Ectodermal cell (in vitro differentiated cells): ENCODE measurements around the gene ALDH2.

Experiments
- H3K27ac ChIP-seq: 2 replicates; pipeline ENCODE4 v1.7.0; 2013; ENCODE audit warnings: mild to moderate bottlenecking, low read depth, low read length; ENCODE audit not compliant: insufficient read depth, poor library complexity, severe bottlenecking
- H3K27me3 ChIP-seq: 2 replicates; pipeline ENCODE4 v1.7.0; 2013; ENCODE audit warnings: mild to moderate bottlenecking, low read length; ENCODE audit not compliant: insufficient read depth, control insufficient read depth, poor library complexity, severe bottlenecking
- H3K36me3 ChIP-seq: one replicate; pipeline ENCODE4 v1.7.0; 2013; ENCODE audit warnings: low read length; ENCODE audit not compliant: control insufficient read depth, insufficient read depth
- H3K4me1 ChIP-seq: one replicate; pipeline ENCODE4 v1.7.0; 2013; ENCODE audit warnings: low read length; ENCODE audit not compliant: control insufficient read depth, insufficient read depth
- H3K4me3 ChIP-seq: 2 replicates; pipeline ENCODE4 v1.7.0; 2013; ENCODE audit warnings: low read depth, low read length, control low read depth; ENCODE audit not compliant: insufficient read depth
- H3K9me3 ChIP-seq: 2 replicates; pipeline ENCODE4 v1.7.0; 2013; ENCODE audit warnings: mild to moderate bottlenecking, low read length, moderate library complexity; ENCODE audit not compliant: control insufficient read depth
- WGBS, 2 experiments: methylation state at CpG; one replicate each; pipeline ENCODE4 v1.1.7; 2013; ENCODE audit warnings: missing lambda C conversion rate in 2 of 2; 5-methylcytosine and 5-hydroxymethylcytosine counted together

Gene ALDH2

DNA sequence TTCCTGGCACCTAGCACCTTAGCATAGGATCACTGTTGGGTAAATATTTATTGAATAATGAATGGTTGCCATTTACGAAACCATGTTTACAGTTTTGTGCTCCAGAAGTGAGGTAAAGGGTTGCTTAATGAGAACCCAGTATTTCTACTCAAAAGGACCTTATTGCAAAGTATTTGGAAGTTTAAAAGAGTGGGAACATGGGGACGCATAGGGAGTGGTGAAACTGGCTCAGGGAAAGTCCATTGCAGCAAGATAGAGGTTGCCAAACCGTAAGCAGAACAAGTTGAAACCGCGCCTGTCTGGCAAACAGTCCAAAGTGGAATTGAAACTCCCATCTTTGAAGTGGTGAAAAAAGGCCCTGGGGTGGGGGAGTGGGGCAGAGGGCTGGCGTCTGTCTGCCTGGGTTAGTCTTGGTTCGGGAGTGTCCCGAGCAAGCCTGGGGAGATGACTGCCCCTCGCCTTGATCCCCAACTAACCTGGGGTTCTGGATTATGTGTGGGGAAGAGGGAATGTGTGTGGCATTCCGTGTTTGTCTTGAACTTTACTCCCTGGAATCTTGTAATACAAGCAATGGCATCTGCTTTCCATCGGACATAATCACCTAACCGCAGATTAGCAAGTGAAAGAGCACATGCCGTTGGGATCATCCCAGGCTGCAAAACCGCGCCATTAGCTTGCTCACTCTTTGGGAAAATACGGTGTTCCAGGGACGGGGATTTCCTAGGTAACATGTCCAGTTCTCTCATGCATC lies 7.2 kb downstream of the ALDH2 start:
- Histone ChIP-seq H3K36me3 (no peaks in the 10 kb centered on the region), H3K27ac (no peak overlapping the region), H3K9me3 (no peaks in the 10 kb centered on the region), H3K4me3 (no peak overlapping the region), H3K27me3 (no peaks in the 10 kb centered on the region), H3K4me1 (no peaks in the 10 kb centered on the region)
- WGBS, 2 experiments = 87 to 89% methylated on average over 17 of the region's 17 CpGs

- Histone ChIP-seq H3K4me1 (no peaks in the 10 kb centered on the region), H3K4me3 (no peak overlapping the region), H3K27ac (no peak overlapping the region), H3K36me3 (no peaks in the 10 kb centered on the region), H3K27me3 (no peaks in the 10 kb centered on the region), H3K9me3 (no peaks in the 10 kb centered on the region)
- 92 to 93% methylated on average over 15 of the region's 15 CpGs for WGBS, 2 experiments
Measured at GRCh38 chr12:111775205-111776193, 8.8 kb downstream of the ALDH2 start.

GRCh38 chr12:111776836-111777344 lies 10.2 kb downstream of the ALDH2 start:
- Histone ChIP-seq H3K9me3 (no peaks in the 10 kb centered on the region), H3K27me3 (no peaks in the 10 kb centered on the region), H3K4me3 (no peak overlapping the region), H3K4me1 (no peaks in the 10 kb centered on the region), H3K27ac (no peak overlapping the region), H3K36me3 (no peaks in the 10 kb centered on the region)
- WGBS, 2 experiments = 94 to 96% methylated on average over 3 of the region's 3 CpGs

DNA sequence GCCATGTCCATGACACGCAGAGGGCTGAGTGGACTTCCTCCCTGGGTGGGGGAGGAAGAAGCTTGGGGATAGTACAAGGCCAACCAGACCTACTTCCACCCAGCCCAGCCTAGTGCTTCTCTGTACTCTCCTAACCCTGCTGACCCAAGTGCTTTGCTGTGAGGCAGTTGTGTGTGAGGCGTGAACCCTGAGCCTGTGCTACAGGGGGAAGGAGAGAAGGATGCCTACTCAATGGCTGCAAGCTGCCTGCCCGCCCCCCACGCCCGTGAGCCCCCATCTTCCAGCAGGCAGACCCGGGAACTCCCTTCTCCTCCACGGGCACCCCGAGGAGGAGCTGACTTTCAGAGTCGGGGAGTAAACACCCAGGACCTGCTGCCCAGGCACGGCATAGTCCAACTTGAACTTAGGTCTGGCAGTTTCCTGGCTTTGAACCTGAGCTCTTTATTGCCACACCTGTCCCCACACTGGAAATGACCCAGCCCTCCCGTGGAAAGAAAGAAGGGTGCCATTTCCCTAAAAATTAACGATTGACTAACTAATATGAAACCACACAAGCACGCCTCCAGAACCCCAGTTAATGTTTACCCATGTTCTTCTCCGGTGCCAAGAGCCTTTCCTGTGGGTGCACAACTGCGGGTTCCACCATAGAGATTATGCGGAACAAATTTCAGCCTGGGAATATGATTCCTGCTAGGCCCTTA lies 10.8 kb downstream of the ALDH2 start:
- no peaks in the 10 kb centered on the region for H3K9me3 ChIP-seq
- no peaks in the 10 kb centered on the region for H3K27me3 ChIP-seq
- H3K4me1 ChIP-seq = no peaks in the 10 kb centered on the region
- no peak overlapping the region for H3K4me3 ChIP-seq
- no peak overlapping the region for H3K27ac ChIP-seq
- H3K36me3 ChIP-seq = no peaks in the 10 kb centered on the region
- WGBS, 2 experiments = 92 to 94% methylated on average over 16 of the region's 16 CpGs

DNA sequence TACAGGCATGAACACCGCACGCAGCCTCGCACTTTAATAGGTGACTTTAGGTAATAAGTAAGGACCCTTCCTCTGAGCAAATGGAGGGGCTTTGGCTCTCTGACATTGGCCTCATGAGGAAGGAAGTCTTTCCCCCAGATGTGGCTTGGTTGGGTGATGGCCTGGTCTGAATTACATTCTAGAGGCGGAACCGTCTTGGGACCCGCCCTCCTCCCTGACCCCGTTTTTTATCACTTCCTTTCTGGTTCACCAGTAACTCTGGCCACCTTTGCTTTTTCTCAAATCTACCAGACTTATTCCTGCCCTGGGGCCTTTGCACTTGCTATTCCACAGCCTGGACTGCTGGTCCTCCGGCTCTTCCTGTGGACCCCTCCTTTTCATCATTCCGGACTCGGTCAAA lies 13.4 kb downstream of the ALDH2 start:
- H3K27ac ChIP-seq = no peak overlapping the region
- H3K27me3 ChIP-seq = no peaks in the 10 kb centered on the region
- 93% methylated on average over 10 of the region's 10 CpGs for WGBS, 2 experiments
- H3K4me1 ChIP-seq = no peaks in the 10 kb centered on the region
- H3K4me3 ChIP-seq = no peak overlapping the region
- no peaks in the 10 kb centered on the region for H3K9me3 ChIP-seq
- H3K36me3 ChIP-seq = peaks cover 4% of the 10 kb centered on the region

- no peaks in the 10 kb centered on the region for H3K27me3 ChIP-seq
- no peak overlapping the region for H3K27ac ChIP-seq
- WGBS, 2 experiments = 89 to 94% methylated on average over 5 of the region's 5 CpGs
- no peaks in the 10 kb centered on the region for H3K9me3 ChIP-seq
- no peak overlapping the region for H3K4me3 ChIP-seq
- H3K36me3 ChIP-seq = peaks cover 4% of the 10 kb centered on the region
- H3K4me1 ChIP-seq = no peaks in the 10 kb centered on the region
Measured at GRCh38 chr12:111780615-111781014, 13.9 kb downstream of the ALDH2 start.

DNA sequence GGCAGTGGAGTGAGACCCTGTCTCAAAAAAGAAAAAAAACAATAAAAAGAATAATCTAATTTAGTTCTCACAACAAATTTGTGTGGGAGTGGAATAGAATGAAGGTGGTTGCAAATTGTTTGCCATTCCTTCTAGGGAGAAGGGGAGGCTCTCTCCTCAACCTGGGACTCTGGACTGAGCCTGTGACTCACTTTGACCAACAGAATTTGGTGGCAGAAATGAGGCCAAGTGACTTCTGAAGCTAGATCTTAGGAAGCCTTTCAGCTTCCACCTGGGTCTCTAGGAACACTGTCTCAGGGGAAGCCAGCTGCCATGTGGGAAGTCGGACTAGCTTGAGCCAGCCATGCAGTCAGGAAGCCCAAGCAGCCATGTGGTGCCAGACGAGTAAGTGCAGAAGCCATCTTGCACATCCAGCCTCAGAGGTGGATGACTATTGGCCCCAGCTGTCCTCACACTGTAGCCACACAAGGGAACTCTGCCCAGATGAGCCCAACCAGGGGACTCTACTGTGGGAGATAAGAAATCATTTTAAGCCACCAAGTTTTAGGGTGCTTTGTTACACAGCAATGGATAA lies 14.4 kb downstream of the ALDH2 start:
- no peaks in the 10 kb centered on the region for H3K4me1 ChIP-seq
- H3K27me3 ChIP-seq = no peaks in the 10 kb centered on the region
- peaks cover 4% of the 10 kb centered on the region for H3K36me3 ChIP-seq
- no peaks in the 10 kb centered on the region for H3K9me3 ChIP-seq
- 95 to 96% methylated on average over 2 of the region's 2 CpGs for WGBS, 2 experiments
- H3K4me3 ChIP-seq = no peak overlapping the region
- no peak overlapping the region for H3K27ac ChIP-seq

- H3K27ac ChIP-seq = no peak overlapping the region
- H3K36me3 ChIP-seq = peaks cover 9% of the 10 kb centered on the region
- H3K27me3 ChIP-seq = no peaks in the 10 kb centered on the region
- no peak overlapping the region for H3K4me3 ChIP-seq
- H3K9me3 ChIP-seq = no peaks in the 10 kb centered on the region
- WGBS, 2 experiments = 94% methylated on average over 17 of the region's 17 CpGs
- no peaks in the 10 kb centered on the region for H3K4me1 ChIP-seq
Measured at GRCh38 chr12:111783046-111783445, 16.3 kb downstream of the ALDH2 start.

GRCh38 chr12:111784953-111785352 lies 18.2 kb downstream of the ALDH2 start:
- Histone ChIP-seq H3K36me3 (peaks cover 9% of the 10 kb centered on the region), H3K27me3 (no peaks in the 10 kb centered on the region)
- WGBS, 2 experiments = 90 to 94% methylated on average over 4 of the region's 4 CpGs

More at GRCh38 chr12:111784953-111785352, 18.2 kb downstream of the ALDH2 start:
- Histone ChIP-seq H3K27ac (no peak overlapping the region), H3K4me1 (no peaks in the 10 kb centered on the region), H3K4me3 (no peak overlapping the region), H3K9me3 (no peaks in the 10 kb centered on the region)
